ENCODE data around the gene TARP.
A peak's percentile ranks its signal among the peaks of the same experiment; 100 is the strongest.

TARP gene

GRCh38 chr7:38215735-38216670 lies 57.4 kb downstream of the TARP start:
- DNase-seq (ENCODE audit: low read depth), result peak; percentile 89

GRCh38 chr7:38215115-38215514 lies 58.3 kb downstream of the TARP start:
- DNase-seq (ENCODE audit: low read depth), result no peak

- DNase-seq (ENCODE audit: low read depth), result no peak
Observed at GRCh38 chr7:38211940-38212339, 61.5 kb downstream of the TARP start.

GRCh38 chr7:38211486-38211885 lies 62.0 kb downstream of the TARP start:
- DNase-seq (ENCODE audit: low read depth), result no peak
